Activated naive CD4-positive, alpha-beta T cell treated with anti-CD3 and anti-CD28 coated beads, Interleukin-2, amount 50 U/mL, for 72 hours (primary cell): Measurements from ENCODE around the gene PIM3. TPM values are rescaled to one million over a fixed set of nuclear protein-coding genes. Genes with fewer than 3 reads are reported as not detected.
A peak's percentile ranks its signal among the peaks of the same experiment; 100 is the strongest.

Experiments used
- ATAC-seq, 2 donors: fragments of 150-1000 bp; cut with Tn5 transposase; 2 replicates each; pipeline ENCODE4 v1.10.0; 2021; ENCODE audit warnings: mild to moderate bottlenecking in 2 of 2, moderate library complexity in 2 of 2
- DNase-seq, 2 donors: peaks; one replicate each; pipeline ENCODE4 v3.0.0; 2021 to 2022; ENCODE audit warnings: low spot score in 2 of 2
- H3K27ac Mint-ChIP-seq, 2 donors: one replicate each; pipeline ENCODE4 v1.8.0; 2022; ENCODE audit warnings: mild to moderate bottlenecking in 2 of 2, mixed read lengths in 2 of 2
- H3K36me3 Mint-ChIP-seq, 2 donors: one replicate each; pipeline ENCODE4 v1.8.0; 2022; ENCODE audit warnings: mixed read lengths in 2 of 2
- H3K9me3 Mint-ChIP-seq, 2 donors: one replicate each; pipeline ENCODE4 v1.8.0; 2022; ENCODE audit warnings: mixed read lengths in 2 of 2
- total RNA-seq, 2 donors: library from RNA; stranded (reverse); gene quantifications; one replicate each; pipeline ENCODE4 v1.2.3, GENCODE V29; 2022

Gene PIM3
- total RNA-seq: 100 to 1,000 TPM in 1 of 2 donors, 10 to 100 TPM in 1; 77.2 to 522 TPM

DNA sequence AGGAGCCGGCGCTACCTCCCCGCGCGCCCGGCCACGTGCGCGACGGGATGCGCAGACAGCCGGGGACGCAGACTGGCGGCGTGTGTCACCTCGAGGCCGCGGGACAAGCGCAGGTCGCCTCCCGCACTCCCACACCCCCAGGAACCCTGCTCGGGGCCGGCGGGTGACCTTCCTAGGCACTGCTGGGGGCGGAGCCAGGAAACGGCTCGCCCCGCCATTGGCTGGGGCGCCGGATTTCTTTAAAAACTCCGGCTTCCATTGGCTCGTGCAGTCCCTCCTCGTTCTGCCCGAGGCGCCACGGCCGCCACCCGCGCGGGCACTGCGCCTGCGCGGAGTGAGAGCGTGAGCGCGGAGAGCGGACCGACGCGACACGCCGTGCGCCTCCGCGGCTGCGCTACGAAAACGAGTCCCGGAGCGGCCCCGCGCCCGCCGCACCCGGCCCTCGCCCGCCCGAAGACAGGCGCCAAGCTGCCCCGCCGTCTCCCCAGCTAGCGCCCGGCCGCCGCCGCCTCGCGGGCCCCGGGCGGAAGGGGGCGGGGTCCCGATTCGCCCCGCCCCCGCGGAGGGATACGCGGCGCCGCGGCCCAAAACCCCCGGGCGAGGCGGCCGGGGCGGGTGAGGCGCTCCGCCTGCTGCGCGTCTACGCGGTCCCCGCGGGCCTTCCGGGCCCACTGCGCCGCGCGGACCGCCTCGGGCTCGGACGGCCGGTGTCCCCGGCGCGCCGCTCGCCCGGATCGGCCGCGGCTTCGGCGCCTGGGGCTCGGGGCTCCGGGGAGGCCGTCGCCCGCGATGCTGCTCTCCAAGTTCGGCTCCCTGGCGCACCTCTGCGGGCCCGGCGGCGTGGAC, at the start of gene PIM3:
Gene PIM3 (plus strand): TSS at position 614 of the 846 bp plus-strand sequence. CDS start 176 bp downstream, at position 790.
- peak; percentile 92 to 98 for DNase-seq
- Mint-ChIP-seq H3K36me3 (peaks cover 19 to 25% of the 10 kb centered on the region in 2 donors), H3K27ac (peak within 1 kb of the TSS; percentile 93 to 97), H3K9me3 (no peaks in the 10 kb centered on the region)
- ATAC-seq: peak; percentile 69 to 88

DNA sequence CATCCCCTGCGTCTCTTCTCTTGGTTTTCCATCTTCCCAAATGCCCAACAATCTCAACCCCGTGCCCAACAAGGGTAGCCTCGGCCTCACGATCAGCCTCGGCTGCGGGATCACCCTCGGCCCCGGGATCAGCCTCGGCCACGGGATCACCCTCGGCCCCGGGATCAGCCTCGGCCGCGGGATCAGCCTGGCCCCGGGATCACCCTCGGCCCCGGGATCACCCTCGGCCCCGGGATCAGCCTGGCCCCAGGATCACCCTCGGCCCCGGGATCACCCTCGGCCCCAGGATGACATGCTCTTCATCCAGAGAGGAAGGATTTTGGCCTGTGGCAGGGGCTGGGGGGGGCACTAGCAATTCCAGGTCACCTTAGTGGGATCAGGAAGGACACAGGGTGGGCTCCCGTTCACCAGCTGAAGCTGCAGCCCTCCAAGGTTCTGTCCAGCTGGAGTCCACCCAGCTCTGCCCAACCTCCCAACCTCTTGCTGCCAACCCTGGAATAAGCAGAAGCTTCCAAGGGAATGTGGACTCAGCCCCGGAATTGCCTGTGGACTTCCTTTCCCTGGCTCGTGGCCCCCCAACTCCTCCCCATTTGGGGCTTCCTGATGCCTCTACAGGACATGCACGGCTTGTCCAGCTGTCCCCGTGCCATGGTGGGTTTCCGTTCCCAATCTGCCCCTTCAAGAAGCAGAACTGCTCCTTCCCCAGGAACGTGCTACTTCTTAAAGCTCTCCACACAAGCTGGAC, 48.5 kb upstream of the PIM3 start:
- peaks cover 0 to 8% of the 10 kb centered on the region in 2 donors for H3K36me3 Mint-ChIP-seq
- DNase-seq: peak in 1 of 2 donors; percentile 52
- H3K27ac Mint-ChIP-seq: no peak overlapping the region
- no peaks in the 10 kb centered on the region for H3K9me3 Mint-ChIP-seq
- no peak for ATAC-seq

DNA sequence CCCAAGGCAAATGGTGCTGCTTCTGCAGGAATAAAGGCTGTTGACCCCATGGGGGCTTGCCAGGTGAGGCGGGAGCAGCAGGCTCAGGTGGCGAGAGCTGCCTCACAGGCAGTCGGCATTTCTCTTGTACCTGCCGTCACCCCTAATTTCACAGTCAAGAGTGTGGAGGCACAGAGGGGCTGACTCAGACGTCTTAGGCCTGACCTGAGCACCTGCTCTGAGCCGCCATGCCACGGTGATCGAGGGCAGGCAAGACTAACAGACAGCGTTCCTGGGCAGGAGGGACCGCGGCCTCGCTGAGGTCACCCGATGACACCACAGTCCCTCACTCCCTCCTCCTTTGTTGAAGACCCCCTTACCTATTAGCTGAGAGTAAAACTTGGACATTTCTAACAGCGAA, 47.5 kb upstream of the PIM3 start:
- H3K9me3 Mint-ChIP-seq: no peaks in the 10 kb centered on the region
- ATAC-seq (no peak), DNase-seq (no peak)
- no peaks in the 10 kb centered on the region for H3K36me3 Mint-ChIP-seq
- no peak overlapping the region for H3K27ac Mint-ChIP-seq

GRCh38 chr22:49913446-49913845, 47.1 kb upstream of the PIM3 start:
- no peaks in the 10 kb centered on the region for H3K9me3 Mint-ChIP-seq
- no peaks in the 10 kb centered on the region for H3K36me3 Mint-ChIP-seq
- peak overlapping the region in 1 of 2 donors; percentile 64 for H3K27ac Mint-ChIP-seq
- DNase-seq: peak in 1 of 2 donors; percentile 52
- no peak for ATAC-seq

DNA sequence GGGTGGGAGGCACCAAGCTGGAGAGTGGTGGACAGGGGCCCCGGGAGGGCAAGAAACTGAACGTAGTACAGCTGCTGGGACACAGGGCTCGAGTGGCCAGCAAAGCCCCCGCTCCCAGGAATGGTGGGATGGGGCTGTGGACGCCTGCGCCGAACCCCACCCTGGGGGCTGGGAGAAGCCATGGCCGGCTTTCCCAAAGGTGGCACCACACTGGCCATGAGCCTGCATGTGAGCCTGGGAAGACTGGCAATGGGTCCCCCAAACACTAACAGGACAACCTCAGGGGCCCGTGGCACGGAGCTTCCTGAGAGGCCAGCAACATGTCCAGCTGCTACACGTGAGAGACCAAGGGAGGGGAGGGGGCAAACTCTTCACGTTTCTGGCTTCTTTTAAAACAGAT, 46.3 kb upstream of the PIM3 start:
- peak in 1 of 2 donors; percentile 49 for DNase-seq
- Mint-ChIP-seq H3K9me3 (no peaks in the 10 kb centered on the region), H3K27ac (peak overlapping the region in 1 of 2 donors; percentile 64), H3K36me3 (no peaks in the 10 kb centered on the region)
- ATAC-seq: no peak

GRCh38 chr22:49915610-49916009, 45.0 kb upstream of the PIM3 start:
- Mint-ChIP-seq H3K36me3 (no peaks in the 10 kb centered on the region), H3K27ac (no peak overlapping the region), H3K9me3 (no peaks in the 10 kb centered on the region)
- DNase-seq: peak in 1 of 2 donors; percentile 49
- ATAC-seq: no peak

- DNase-seq (no peak), ATAC-seq (no peak)
- peak overlapping the region; percentile 29 to 71 for H3K27ac Mint-ChIP-seq
- no peaks in the 10 kb centered on the region for H3K9me3 Mint-ChIP-seq
- H3K36me3 Mint-ChIP-seq: no peaks in the 10 kb centered on the region
These were observed 43.7 kb upstream of the PIM3 start for GRCh38 chr22:49916831-49917230.

- ATAC-seq (peak; percentile 96 to 97), DNase-seq (peak; percentile 98)
- Mint-ChIP-seq H3K27ac (peak within 1 kb of the TSS; percentile 71 to 82), H3K9me3 (no peaks in the 10 kb centered on the region), H3K36me3 (no peaks in the 10 kb centered on the region)
These were observed 42.3 kb upstream of the PIM3 start, which contains the start of the genes ALG12 and CRELD2 for GRCh38 chr22:49917974-49918910. Gene ALG12, minus strand, starts transcription at chr22:49918438. Its CDS starts 4,673 bp downstream, at chr22:49913765. Gene CRELD2, plus strand, starts transcription at chr22:49918634. Its CDS starts 136 bp downstream, at chr22:49918770.

DNA sequence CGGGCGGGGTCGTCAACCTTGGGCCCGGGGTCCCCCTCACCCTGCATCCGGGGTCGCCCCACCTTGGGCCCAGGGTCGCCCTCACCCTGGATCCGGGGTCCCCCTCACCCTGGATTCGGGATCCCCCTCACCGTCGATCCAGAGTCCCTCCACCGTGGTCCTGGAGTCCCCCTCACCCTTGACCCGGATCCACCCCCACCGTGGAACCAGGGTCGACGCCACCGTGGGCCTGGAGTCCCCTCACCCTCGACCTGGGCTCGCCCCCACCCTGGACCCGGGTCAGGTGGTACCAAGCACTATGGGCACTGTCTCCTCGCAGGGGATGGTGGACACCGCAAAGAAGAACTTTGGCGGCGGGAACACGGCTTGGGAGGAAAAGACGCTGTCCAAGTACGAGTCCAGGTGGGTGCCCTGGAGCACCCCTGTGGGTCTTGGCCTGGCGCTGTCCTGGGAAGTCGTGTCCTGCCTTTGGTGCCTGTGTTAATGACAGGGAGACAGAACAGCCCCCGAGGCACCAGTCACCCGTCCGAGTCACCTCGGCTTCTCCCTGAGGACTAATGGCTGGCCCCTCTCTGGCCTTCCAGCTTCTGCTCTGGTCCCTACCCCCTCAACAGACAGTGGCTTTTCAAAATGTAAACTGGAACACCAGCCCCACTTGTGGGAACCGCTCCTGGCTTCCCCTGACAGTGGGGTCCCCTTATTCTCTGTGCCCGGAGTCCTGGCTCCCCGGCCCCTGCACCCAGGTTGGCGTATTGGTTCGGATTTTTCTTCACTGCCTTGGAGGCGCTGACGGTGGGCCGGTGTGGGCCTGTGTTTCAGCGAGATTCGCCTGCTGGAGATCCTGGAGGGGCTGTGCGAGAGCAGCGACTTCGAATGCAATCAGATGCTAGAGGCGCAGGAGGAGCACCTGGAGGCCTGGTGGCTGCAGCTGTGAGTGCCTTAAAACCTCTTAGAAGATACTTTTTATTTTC, 41.4 kb upstream of the PIM3 start:
- Mint-ChIP-seq H3K27ac (peak overlapping the region; percentile 18 to 22), H3K36me3 (no peaks in the 10 kb centered on the region), H3K9me3 (no peaks in the 10 kb centered on the region)
- no peak for ATAC-seq
- no peak for DNase-seq

GRCh38 chr22:49920859-49921258, 39.7 kb upstream of the PIM3 start:
- Mint-ChIP-seq H3K27ac (no peak overlapping the region), H3K9me3 (no peaks in the 10 kb centered on the region), H3K36me3 (peaks cover 5 to 8% of the 10 kb centered on the region in 2 donors)
- no peak for ATAC-seq
- no peak for DNase-seq

DNA sequence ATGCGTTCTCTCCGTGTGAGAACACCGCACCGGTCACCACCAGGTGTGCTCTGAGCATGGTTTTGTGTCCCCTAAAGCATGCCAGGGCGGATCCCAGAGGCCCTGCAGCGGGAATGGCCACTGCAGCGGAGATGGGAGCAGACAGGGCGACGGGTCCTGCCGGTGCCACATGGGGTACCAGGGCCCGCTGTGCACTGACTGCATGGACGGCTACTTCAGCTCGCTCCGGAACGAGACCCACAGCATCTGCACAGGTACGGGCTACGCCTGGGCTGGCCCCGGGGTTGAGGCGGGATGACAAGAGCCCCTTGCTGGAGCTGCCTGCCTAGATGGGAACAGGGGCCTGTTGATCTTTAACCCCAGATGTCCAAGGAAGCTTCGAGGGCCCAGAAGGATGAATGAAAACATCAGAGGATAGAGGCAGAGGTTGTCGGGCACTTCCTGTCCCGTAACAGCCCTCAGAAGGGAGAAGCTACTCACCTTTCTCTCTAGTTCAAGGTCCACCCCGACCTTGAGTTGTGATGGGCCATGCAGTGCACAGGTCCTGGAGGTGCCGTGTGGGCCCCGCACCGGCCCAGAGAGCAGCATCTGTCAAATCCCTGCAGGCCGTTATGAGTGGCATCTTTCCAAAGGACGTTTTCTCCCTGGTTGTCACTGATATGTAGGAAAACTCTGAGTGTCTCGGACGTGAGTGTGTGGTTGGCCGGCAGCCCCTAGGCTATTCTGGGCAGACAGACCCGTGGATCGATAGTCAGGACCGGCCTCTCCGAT, 38.9 kb upstream of the PIM3 start:
- Mint-ChIP-seq H3K9me3 (no peaks in the 10 kb centered on the region), H3K36me3 (peaks cover 5 to 8% of the 10 kb centered on the region in 2 donors), H3K27ac (no peak overlapping the region)
- DNase-seq (no peak), ATAC-seq (no peak)

GRCh38 chr22:49922484-49922883, 38.1 kb upstream of the PIM3 start:
- Mint-ChIP-seq H3K36me3 (peaks cover 5 to 8% of the 10 kb centered on the region in 2 donors), H3K9me3 (no peaks in the 10 kb centered on the region), H3K27ac (no peak overlapping the region)
- no peak for ATAC-seq
- DNase-seq: no peak

GRCh38 chr22:49922926-49923325, 37.6 kb upstream of the PIM3 start:
- H3K36me3 Mint-ChIP-seq: peaks cover 5 to 8% of the 10 kb centered on the region in 2 donors
- DNase-seq: no peak
- H3K27ac Mint-ChIP-seq: peak overlapping the region in 1 of 2 donors; percentile 89
- H3K9me3 Mint-ChIP-seq: no peaks in the 10 kb centered on the region
- no peak for ATAC-seq

DNA sequence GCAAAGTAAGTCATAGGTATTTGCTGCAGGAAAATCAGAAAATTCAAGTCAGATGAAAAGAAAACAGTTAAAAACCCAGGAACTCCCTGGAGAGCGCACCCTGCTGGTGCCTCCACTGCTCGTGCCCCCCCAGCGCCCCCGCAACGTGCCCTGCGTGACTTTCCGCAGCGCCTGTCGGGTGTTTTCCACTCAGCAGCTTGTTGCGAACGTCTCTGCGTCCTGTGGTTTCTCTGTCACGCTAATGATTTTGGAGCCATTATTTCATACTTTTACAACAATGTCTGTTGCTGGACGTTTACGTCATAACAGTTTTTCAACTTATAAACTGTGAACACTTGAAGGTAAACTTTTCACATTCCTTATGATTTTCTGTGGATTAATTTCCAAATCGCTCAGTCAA, 37.1 kb upstream of the PIM3 start:
- DNase-seq (no peak), ATAC-seq (no peak)
- H3K36me3 Mint-ChIP-seq: peaks cover 5 to 8% of the 10 kb centered on the region in 2 donors
- peak overlapping the region in 1 of 2 donors; percentile 89 for H3K27ac Mint-ChIP-seq
- no peaks in the 10 kb centered on the region for H3K9me3 Mint-ChIP-seq
